ENCODE results near the gene PTPMT1.
A peak's percentile ranks its signal among the peaks of the same experiment; 100 is the strongest.
"Not testable (repeated sequence)": the region's sequence is repeated elsewhere in the genome, so short reads cannot be mapped to it uniquely, and the experiment has no call there.

PTPMT1 gene

DNA sequence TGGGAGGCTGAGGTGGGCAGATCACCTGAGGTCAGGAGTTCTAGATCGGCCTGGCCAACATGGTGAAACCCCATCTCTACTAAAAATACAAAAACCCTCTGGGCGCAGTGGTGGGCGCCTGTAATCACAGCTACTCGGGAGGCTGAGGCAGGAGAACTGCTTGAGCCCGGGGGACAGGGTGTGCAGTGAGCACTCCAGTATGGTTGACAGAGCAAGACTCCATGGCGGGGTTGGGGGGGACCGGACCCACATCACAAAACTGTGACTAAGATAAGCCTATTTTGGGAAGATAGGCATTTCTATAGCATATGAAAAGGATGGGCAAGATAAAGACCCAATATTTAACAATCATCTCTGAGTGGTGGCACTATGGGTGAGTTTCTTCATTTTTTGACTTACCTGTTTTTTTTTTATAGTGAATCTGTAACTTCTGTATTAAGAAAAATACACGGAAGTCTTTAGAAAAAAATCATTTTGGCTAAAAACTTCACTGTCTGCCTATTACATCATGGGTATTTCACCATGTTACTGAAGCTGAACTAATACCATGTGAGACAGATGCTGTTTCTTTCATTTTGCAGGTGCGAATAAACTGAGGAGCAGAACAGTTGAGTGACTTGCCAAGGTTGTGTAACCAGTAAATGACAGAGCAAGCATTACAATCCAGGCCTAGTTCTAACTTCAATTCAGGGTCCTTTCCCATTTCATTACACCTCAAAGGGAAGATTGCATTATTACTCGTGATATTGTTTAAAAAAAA is 14.9 kb upstream of the PTPMT1 start:
- DNase-seq = no peak

DNA sequence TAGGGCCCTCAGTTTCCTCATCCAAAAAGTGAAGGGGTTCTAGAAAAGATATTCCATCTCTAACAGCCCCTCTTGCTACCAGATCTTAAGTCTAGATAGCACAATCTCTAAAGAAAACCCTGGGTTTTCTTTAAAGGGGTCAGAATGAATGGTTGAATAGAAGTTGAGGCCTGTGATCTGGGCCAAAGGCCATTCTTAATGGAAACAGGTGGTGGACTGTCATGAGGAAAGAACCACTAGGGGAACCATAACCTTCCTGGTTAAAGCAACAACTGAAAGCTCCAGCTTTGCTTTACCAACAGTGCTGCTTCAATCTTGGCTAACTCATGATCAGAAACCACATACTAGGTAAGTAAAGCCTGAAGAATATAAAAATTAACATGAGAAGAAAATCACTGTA is 14.3 kb upstream of the PTPMT1 start:
- peak in 1 of 2 experiments; percentile 50 for DNase-seq

DNA sequence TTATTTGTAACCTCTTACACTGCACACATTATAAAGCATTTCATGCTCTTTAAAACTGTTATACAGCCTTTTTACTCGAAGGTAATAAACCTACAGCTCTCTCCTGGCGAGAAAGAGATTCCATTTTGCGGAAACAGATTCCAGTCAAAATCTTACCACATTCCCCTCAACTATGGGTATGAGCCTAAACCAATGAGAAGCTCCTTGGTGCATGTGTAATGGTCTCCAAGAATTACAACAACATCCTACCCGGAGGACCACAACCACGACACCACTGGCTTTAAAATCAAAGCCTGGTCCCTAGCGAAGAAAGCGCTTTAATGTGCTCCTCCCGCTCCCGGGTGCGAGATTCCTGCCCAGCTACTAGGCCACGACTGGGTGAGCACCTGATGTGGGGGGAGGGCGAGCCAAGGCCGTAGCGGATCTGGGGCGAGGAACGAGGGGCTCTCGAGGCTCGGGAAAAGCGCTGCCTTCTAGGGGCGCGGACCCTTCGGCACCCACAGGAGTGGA is 13.3 kb upstream of the PTPMT1 start:
- DNase-seq = peak in 1 of 2 experiments; percentile 22

DNA sequence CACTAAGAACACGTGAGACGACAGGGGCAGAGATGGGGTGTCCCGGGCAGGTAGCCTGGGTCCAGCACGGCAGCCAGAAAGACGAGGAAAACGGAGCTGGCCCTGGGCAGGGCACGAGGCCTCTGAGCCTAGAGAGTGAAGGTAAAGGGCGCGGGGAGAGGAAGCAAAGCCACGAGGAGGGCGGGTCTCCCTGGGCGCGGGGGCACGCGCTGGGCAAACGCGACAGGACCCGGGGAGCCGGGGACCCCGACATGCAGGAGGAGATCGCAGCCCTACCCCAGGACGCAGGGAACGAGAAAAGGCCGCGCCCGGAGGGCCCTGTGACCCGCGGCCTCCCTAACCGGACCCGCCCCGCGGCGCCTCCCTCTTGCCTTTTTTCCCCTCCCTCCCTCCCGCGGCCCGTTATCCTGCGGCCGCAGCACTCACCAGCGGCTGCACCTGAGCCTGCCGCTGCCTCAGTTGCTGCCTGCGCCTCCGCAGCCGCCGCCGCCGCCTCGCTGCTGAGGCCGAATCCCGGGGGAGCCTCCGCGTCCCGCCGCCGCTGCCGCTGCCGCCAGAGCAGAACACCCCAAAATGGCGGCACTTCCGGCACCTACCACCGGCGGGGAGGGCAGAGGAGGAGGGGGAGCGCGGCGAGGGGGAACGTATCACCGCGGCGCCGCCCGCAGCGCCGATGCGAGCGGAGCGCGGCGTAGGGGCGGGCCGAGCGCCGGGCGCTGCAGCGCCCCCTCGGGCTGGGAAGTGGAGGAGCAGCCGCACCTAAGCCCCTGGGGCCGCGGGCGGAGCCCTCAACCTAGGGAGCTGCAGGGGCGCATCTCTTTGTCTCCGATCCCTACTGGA is 12.6 kb upstream of the PTPMT1 start, which contains the start of gene CELF1:
TSS of gene CELF1 (minus strand) at position 567 of the 840 bp plus-strand sequence. CDS start 53,609 bp downstream, outside the sequence.
- peak; percentile 68 to 83 for DNase-seq

DNA sequence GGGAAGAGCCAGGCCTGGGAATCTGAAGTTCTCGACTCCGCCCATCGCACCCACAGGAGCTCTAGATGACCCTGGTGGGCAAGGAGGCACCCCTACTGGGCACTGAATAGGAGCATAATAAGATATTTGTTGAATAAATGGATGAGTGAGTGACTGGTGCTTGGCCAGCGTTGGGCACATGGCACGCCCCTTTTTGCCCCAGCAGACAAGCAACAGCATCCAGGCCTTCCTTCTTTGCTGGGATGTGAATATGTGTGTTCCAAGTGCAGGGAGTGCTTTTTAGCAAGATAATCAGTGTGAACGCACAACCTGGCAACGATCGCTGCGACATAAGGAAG is 12.0 kb upstream of the PTPMT1 start:
- no peak for DNase-seq

DNA sequence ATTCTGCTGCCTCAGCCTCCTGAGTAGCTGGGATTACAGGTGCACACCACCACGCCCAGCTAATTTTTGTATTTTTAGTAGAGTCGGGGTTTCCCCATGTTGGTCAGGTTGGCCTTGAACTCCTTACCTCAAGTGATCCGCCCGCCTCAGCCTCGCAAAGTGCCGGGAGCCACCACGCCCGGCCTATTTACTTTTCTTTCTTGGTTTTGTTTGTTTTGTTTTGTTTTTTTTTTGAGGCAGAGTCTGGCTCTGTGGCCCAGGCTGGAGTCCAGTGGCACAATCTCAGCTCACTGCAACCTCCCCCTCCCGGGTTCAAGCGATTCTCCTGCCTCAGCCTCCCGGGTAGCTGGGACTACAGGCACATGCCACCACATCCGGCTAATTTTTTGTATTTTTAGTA is 8.4 kb upstream of the PTPMT1 start:
- DNase-seq = not testable (repeated sequence)

DNA sequence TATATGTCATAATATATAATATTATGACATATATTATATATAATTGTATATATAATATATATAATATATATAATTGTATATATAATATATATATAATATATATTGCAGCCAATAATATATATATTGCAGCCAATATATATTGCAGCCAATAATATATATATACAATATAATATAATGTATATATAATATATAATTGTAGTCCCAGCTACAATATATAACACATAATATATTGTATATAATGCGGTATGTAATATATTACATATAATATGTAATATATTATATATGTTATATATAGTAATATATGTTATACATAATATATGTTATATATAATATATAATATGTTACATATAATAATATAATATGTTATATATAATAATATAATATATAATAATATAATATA is 6.7 kb upstream of the PTPMT1 start:
- DNase-seq = no peak

DNA sequence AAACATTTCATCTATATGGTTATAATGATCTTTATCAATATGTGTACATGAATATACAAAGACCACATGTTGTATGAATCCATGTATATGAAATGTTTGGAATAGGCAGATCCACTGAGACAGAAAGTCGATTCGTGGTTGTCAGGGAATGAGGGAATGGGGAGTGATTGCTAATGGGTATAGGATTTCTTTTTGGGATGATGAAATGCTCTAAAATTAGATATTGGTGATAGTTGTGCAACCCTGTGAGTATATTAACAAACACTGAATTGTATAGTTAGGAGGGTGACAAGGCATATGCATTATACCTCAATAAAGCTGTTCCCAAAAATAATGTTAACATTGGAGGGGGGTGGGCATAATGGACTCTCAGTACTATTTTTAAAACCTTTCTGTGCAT is 5.0 kb upstream of the PTPMT1 start:
- DNase-seq = no peak

DNA sequence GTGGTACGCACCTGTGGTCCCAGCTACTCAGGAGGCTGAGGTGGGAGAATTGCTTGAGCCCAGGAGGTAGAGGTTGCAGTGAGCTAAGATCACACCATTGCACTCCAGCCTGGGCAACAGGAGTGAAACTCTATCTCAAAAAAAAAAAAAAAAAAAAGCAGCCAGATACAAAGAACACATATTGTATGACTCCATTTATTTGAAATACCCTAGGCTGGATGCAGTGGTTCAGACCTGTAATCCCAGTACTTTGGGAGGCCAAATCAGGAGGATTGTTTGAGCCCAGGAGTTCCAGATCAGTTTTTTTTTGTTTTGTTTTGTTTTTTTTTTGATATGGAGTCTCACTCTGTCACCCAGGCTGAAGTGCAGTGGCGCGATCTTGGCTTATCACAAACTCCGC is 3.0 kb upstream of the PTPMT1 start:
- not testable (repeated sequence) for DNase-seq

DNA sequence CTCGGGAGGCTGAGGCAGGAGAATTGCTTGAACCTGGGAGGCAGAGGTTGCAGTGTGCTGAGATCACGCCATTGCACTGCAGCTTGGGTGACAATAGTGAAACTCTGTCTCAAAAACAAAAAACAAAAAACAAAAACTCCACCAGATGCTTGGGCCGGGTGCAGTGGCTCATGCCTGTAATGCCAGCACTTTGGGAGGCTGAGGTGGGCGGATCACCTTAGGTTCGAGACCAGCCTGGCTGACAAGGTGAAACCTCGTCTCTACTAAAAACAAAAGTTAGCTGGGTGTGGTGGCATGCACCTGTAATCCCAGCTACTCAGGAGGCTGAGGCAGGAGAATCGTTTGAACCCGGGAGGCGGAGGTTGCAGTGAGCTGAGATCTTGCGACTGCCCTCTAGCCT is 1.0 kb upstream of the PTPMT1 start:
- DNase-seq = not testable (repeated sequence)

DNA sequence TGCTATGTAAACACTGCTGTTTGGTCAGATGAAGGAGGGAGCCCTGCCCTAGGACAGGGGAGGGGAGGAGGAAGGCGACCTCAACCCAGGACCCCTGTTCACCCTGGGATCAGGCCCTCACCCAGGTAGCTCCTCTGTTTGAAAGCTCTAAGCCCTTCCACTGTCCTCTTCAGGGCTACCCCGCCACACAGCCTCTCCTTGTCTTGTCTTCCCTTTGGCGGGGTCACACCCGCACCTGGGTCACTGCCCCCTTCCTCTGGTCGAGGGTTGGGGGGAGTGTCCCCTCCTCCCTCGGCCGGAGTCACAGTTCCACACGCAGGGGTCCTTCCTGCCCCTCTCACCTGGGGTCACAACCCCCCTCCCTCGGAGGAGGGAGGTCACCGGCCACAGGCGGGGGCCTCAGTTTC is 463 bp upstream of the PTPMT1 start:
- no peak for DNase-seq

DNA sequence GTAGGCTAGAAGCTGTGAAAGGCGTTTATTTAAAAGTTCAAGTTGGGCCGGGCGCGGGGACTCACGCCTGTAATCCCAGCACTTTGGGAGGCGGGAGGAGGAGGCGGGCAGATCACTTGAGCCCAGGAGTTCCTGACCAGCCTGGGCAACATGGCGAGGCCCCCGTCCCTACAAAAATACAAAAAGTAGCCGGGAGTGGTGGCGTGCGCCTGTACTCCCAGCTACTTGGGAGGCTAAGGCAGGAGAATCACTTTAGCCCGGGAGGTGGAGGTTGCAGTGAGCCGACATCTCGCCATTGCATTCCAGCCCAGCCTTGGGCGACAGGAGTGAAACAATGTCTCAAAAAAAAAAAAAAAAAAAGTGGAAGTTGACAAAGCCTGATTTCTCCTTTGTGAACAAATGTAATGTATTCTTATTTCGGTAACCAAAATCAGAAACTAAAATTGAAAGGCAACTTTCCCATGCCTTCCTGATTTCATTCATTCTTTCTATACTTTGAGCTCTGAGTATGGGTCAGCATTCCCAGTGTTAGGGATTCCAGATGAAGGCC is 825 bp downstream of the PTPMT1 start:
- no peak for DNase-seq

DNA sequence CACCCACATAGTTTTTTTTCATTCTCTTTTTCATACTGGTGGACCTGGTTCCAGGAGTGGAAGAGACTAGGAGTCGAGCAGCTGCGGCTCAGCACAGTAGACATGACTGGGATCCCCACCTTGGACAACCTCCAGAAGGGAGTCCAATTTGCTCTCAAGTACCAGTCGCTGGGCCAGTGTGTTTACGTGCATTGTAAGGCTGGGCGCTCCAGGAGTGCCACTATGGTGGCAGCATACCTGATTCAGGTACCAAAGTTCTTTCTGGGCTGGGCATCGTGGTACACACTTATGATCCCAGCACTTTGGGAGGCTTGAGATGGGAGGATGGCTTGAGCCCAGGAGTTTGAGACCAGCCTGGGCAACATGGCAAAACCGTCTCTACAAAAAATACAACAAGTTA is 4.2 kb downstream of the PTPMT1 start:
- DNase-seq = no peak

DNA sequence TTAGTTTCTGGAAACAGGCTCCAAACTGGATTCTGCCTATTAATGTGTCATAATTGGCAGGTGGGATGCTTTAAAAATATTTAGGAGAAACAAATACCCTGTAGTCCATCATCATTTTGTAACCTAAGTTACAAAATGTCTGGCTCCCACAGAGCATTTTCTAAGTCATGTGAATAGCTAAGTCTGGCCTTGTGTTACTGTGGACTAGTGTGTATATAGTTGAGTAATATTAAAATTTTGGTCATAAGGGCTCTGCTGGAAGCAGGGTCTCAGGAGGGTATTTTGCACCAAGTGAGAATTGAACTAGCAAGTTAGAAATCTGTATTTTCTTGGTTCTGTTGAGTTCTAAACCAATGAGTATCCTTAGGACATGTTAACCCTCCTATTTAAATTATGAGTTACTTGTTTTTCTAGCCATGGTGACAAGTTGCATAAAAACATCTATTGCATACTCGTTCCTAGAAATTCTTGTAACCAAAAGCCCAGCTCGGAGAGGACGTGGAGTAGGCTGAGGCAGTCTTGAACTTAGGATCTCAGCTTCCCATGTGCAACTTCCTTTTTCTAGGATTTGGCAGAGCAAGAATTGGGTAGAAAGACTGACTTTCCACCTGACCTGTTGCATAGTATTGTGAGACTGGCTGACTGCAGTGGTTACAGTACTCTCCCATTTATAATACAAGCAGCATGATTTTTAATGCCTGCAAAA is 5.4 kb downstream of the PTPMT1 start:
- DNase-seq = no peak

DNA sequence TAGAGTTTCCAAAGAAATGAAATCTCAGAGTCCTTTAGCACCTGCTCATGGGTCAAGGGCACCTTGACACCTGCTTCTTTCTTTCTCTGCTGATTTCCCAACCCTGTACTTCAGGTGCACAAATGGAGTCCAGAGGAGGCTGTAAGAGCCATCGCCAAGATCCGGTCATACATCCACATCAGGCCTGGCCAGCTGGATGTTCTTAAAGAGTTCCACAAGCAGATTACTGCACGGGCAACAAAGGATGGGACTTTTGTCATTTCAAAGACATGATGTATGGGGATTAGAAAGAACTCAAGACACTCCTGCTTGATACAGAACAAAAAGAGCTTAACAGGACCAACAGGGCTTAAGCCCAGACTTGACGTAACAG is 5.9 kb downstream of the PTPMT1 start:
- DNase-seq = no peak

DNA sequence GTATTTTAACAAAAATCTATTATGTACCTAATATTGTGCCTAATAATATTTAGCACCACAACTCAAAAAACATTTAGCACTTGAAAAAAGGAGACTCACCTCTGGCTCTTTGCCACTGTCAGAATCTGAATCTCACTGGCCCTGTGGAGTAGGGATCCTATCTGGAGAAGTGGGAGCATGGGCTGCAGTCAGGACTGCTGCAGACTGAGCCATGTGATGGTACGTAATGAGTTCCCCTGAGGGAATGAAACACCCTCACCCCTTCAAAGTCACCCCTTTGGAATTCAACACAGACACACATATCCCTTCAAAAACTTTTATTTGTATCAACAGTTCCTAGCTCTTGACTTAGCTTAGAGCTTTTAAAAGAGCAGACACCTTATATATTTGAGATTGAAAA is 6.5 kb downstream of the PTPMT1 start:
- DNase-seq = no peak

DNA sequence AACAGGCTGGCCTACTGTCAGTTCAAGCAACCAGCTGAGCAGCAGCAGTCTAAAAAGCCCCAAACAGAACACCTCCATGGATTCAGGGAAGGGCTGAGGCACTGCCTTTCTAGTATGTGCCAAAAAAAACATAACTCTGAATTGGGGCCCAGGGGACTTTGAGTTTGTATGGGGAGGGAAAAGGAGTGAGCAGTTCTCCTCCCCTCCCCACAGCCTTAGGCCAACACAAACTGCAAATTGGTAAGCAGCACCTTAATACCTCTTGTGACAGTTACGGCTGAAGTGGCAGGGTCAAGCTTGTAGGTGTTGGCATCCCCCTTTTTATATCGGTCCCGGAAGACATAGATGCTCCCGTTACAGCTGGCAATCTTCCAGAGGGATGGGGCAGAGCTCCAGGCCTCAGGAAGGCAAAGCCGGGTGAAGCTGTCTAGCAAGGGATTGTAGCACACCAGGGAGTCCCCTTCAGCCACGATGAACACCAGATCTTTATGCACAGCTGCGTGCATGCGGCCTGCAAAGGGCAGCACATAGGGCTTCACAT is 7.4 kb downstream of the PTPMT1 start:
- no peak for DNase-seq

DNA sequence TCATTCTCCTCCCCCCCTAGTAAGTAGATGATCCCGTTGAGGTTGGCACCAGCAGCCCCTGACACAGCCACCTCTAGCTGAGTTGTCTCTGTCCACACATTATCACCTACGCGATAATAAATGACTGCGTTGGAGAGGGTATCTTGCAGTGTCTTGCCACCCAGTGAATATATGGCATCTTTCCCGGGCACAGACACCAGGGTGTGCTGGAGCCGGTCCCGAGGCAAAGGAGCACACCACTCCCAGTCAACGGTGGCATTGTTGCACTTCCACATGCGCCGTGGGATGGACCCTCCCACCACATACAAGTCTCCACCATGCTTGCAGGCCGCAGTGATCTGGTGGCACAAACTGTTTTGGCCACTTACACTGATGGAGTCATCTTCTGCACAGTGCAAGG is 7.9 kb downstream of the PTPMT1 start:
- DNase-seq = no peak

DNA sequence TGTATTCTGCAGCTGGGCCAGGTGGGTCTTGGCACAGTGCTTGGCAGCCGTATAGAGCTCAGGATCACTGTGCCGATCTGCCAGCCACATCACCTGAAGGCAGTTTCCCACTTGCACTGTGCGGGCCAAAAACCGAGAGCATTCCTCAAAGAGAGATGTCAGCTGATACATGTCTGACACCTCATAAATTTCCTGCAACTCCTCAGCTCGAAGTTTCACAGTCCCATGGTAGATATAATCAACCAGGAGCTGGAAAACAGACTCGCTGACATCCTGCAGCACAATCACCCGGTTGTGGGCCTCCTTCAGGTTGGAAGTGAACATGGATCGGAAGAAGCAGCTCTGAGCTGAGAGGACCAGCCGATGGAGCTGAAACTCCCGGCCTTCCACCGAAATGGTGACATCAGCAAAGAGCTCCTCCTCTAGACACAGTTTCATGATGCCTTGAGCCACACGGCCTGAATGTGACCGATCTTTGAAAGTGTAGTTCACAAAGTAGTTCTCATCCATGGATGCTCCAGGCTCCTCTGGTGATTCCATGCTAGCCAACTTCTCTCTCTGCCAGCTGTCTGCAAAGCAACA is 12.2 kb downstream of the PTPMT1 start:
- no peak for DNase-seq

DNA sequence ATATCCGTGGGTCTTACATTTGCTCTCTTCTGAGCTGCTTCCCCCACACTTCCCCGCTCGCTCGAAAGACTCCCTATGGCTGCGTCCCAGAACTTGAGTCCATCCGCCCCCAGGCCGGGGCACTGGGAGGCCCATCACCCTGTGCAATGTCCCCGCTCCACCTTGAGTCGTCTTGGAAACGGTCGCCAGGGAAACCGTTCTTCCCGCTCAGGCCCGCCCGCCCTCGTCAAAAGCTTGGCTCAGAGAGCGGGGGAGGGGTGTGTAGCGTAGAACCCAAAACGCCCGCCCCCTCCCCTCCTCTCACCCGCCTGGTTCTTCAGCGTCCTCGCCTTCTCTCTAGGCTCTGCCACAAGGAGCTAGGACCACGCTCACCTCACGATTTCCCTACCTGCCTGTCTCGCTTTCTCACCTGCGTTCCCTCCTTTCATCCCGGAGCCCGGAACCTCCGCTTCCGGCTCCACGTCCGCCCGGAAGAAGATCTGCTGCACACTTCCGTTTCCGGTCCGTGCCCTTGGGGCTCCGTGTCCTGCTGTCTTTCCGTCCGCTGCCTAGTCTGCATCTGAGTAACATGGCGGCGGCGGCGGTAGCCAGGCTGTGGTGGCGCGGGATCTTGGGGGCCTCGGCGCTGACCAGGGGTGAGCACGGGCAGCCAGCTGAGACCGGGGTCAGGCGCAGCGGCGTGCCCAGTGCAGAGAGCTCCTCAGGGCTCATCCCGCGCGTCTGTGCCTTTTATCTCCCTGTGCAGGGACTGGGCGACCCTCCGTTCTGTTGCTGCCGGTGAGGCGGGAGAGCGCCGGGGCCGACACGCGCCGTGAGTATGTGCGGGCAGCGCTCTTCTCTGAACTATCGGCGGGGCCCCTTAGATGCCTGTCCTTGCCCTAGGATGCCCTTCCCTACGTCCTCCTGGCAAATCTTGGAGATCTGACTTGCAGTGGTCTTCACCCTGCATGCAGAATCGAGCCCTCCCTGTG is 13.4 kb downstream of the PTPMT1 start, which contains the start of the genes KBTBD4 and NDUFS3:
TSS of gene KBTBD4 (minus strand) at position 447 of the 971 bp plus-strand sequence. CDS start at position 428, 19 bp downstream.
TSS of gene NDUFS3 (plus strand) at position 551 of the 971 bp plus-strand sequence. CDS start at position 569, 18 bp downstream.
- DNase-seq = peak; percentile 62 to 86

DNA sequence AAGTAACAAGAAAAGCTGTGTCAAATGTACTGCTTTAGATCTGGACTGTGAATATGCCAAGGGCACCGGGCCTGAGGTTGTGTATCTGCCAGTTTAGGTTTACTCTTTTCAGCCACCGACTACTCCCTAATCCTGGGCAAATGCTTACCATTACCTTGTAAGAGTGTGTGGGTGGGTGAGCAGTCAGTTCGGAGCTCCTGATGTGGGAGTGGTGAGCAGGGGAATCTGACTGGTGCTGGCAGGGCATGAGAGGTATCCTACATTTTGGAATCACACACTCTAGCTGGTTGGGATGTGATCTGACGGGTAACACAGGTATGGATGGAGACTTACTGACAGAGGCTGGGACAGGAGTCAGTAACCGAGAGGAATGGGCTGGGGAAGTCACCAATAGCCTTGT is 18.4 kb downstream of the PTPMT1 start:
- DNase-seq = no peak

Measured in SW 1271 (cell line).